ENCODE measurements around the gene LAMA2. TPM values are rescaled to one million over a fixed set of nuclear protein-coding genes. Genes with fewer than 3 reads are reported as not detected.

Gene LAMA2
- total and polyA plus RNA-seq, 2 experiments from 2014 or later: 0.91 to 6.4 TPM

DNA sequence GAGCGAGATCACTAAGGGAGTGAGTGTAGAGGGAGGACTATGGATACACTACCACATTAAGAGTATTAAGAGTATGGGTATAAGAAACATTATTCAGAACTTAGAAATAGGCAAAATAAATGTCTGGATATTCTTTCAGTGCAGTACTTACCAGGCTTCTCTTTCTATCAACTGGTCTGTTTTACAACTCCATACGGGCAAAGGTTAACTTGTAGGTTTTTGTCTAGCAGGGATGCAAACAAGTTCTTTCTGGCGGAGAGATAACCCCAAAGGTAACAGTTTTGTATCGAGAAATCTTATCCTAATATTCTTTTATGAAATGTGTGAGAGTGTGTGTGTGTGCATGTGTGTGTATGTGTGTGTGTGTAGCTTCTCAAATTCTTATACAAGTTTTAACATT, 640.9 kb downstream of the LAMA2 start:
- no peaks in the 10 kb centered on the region for H3K36me3 ChIP-seq (ENCODE audit: insufficient read depth)
- H4K20me1 ChIP-seq (replicated peaks; ENCODE audit: insufficient read depth): no peaks in the 10 kb centered on the region
- no peaks in the 10 kb centered on the region for H3K9me2 ChIP-seq (ENCODE audit: insufficient read depth)
- H3K9me3 Mint-ChIP-seq: no peaks in the 10 kb centered on the region
- H3K4me3 ChIP-seq: no peak overlapping the region
- no peaks in the 10 kb centered on the region for H3K27me3 Mint-ChIP-seq (ENCODE audit: insufficient read depth, low read depth, poor library complexity)
- no peaks in the 10 kb centered on the region for H3K36me3 Mint-ChIP-seq (ENCODE audit: low read depth)
- H2AFZ ChIP-seq: no peak overlapping the region
- no peaks in the 10 kb centered on the region for H3K79me2 ChIP-seq (replicated peaks; ENCODE audit: insufficient read depth)
- no peaks in the 10 kb centered on the region for H3F3A ChIP-seq (replicated peaks; ENCODE audit: low read depth)
- H3K4me1 ChIP-seq (ENCODE audit: insufficient read depth): no peaks in the 10 kb centered on the region
- DNase-seq (ENCODE audit: low spot score) (no peak), ATAC-seq (no peak)
- no peak overlapping the region for H3K4me3 Mint-ChIP-seq
- TF ChIP-seq EZH2 (IDR thresholded peaks at IDR 0.05; ENCODE audit: low read depth, unreplicated experiment) (no peak), STAT1 (IDR thresholded peaks at IDR 0.05; ENCODE audit: unreplicated experiment) (no peak), JUNB (IDR thresholded peaks at IDR 0.05; ENCODE audit: unreplicated experiment) (no peak), NANOG (IDR thresholded peaks at IDR 0.05; ENCODE audit: borderline replicate concordance) (no peak), ZNF114 (CRISPR knock-in tag; IDR thresholded peaks at IDR 0.05) (no peak), ZNF331 (CRISPR knock-in tag; IDR thresholded peaks at IDR 0.05; ENCODE audit: low read depth) (no peak), EZH2phosphoT487 (IDR thresholded peaks at IDR 0.05; ENCODE audit: unreplicated experiment) (no peak), POLR2AphosphoS5 (IDR thresholded peaks at IDR 0.05; ENCODE audit: low read depth) (no peak), CREB1 (CRISPR knock-in tag; IDR thresholded peaks at IDR 0.05; ENCODE audit: low read depth) (no peak)
- TF ChIP-seq, protein P1, sequence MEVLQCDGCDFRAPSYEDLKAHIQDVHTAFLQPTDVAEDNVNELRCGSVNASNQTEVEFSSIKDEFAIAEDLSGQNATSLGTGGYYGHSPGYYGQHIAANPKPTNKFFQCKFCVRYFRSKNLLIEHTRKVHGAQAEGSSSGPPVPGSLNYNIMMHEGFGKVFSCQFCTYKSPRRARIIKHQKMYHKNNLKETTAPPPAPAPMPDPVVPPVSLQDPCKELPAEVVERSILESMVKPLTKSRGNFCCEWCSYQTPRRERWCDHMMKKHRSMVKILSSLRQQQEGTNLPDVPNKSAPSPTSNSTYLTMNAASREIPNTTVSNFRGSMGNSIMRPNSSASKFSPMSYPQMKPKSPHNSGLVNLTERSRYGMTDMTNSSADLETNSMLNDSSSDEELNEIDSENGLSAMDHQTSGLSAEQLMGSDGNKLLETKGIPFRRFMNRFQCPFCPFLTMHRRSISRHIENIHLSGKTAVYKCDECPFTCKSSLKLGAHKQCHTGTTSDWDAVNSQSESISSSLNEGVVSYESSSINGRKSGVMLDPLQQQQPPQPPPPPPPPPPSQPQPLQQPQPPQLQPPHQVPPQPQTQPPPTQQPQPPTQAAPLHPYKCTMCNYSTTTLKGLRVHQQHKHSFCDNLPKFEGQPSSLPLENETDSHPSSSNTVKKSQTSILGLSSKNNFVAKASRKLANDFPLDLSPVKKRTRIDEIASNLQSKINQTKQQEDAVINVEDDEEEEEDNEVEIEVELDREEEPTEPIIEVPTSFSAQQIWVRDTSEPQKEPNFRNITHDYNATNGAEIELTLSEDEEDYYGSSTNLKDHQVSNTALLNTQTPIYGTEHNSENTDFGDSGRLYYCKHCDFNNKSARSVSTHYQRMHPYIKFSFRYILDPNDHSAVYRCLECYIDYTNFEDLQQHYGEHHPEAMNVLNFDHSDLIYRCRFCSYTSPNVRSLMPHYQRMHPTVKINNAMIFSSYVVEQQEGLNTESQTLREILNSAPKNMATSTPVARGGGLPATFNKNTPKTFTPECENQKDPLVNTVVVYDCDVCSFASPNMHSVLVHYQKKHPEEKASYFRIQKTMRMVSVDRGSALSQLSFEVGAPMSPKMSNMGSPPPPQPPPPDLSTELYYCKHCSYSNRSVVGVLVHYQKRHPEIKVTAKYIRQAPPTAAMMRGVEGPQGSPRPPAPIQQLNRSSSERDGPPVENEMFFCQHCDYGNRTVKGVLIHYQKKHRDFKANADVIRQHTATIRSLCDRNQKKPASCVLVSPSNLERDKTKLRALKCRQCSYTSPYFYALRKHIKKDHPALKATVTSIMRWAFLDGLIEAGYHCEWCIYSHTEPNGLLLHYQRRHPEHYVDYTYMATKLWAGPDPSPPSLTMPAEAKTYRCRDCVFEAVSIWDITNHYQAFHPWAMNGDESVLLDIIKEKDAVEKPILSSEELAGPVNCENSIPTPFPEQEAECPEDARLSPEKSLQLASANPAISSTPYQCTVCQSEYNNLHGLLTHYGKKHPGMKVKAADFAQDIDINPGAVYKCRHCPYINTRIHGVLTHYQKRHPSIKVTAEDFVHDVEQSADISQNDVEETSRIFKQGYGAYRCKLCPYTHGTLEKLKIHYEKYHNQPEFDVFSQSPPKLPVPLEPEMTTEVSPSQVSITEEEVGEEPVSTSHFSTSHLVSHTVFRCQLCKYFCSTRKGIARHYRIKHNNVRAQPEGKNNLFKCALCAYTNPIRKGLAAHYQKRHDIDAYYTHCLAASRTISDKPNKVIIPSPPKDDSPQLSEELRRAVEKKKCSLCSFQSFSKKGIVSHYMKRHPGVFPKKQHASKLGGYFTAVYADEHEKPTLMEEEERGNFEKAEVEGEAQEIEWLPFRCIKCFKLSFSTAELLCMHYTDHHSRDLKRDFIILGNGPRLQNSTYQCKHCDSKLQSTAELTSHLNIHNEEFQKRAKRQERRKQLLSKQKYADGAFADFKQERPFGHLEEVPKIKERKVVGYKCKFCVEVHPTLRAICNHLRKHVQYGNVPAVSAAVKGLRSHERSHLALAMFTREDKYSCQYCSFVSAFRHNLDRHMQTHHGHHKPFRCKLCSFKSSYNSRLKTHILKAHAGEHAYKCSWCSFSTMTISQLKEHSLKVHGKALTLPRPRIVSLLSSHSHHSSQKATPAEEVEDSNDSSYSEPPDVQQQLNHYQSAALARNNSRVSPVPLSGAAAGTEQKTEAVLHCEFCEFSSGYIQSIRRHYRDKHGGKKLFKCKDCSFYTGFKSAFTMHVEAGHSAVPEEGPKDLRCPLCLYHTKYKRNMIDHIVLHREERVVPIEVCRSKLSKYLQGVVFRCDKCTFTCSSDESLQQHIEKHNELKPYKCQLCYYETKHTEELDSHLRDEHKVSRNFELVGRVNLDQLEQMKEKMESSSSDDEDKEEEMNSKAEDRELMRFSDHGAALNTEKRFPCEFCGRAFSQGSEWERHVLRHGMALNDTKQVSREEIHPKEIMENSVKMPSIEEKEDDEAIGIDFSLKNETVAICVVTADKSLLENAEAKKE (CRISPR knock-in tag; IDR thresholded peaks at IDR 0.05): no peak
- TF ChIP-seq, protein P2, sequence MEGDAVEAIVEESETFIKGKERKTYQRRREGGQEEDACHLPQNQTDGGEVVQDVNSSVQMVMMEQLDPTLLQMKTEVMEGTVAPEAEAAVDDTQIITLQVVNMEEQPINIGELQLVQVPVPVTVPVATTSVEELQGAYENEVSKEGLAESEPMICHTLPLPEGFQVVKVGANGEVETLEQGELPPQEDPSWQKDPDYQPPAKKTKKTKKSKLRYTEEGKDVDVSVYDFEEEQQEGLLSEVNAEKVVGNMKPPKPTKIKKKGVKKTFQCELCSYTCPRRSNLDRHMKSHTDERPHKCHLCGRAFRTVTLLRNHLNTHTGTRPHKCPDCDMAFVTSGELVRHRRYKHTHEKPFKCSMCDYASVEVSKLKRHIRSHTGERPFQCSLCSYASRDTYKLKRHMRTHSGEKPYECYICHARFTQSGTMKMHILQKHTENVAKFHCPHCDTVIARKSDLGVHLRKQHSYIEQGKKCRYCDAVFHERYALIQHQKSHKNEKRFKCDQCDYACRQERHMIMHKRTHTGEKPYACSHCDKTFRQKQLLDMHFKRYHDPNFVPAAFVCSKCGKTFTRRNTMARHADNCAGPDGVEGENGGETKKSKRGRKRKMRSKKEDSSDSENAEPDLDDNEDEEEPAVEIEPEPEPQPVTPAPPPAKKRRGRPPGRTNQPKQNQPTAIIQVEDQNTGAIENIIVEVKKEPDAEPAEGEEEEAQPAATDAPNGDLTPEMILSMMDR (conservative IDR thresholded peaks at IDR 0.05; ENCODE audit: low read depth in 2 of 2): no peak
- TF ChIP-seq, protein P3, sequence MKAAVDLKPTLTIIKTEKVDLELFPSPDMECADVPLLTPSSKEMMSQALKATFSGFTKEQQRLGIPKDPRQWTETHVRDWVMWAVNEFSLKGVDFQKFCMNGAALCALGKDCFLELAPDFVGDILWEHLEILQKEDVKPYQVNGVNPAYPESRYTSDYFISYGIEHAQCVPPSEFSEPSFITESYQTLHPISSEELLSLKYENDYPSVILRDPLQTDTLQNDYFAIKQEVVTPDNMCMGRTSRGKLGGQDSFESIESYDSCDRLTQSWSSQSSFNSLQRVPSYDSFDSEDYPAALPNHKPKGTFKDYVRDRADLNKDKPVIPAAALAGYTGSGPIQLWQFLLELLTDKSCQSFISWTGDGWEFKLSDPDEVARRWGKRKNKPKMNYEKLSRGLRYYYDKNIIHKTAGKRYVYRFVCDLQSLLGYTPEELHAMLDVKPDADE (IDR thresholded peaks at IDR 0.05): no peak
- H3K4me2 ChIP-seq: no peak overlapping the region
- H3K27ac Mint-ChIP-seq: no peak overlapping the region
- H3K4me1 Mint-ChIP-seq: no peaks in the 10 kb centered on the region
- no peaks in the 10 kb centered on the region for H3K27me3 ChIP-seq (ENCODE audit: insufficient read depth)
- H3K27ac ChIP-seq (ENCODE audit: low read depth): no peak overlapping the region
